Sciatic nerve (tissue), 1 donor: ENCODE data around the gene GNAZ. TPM values are rescaled to one million over a fixed set of nuclear protein-coding genes. Genes with fewer than 3 reads are reported as not detected.

Experiments used
- total RNA-seq: library from RNA; stranded (reverse); fragmentation: NEBNext Ultra II Directional; extraction: Animal tissue kit (Norgen Biotek cat#: 25700); gene quantifications from one replicate; pipeline ENCODE4 v1.2.1, GENCODE V29; 2021
- donor health status: DM: no; HTN: no; CAD: no.

GNAZ gene
- total RNA-seq, 1 donor from 2014 or later: 22.8 TPM

Other genes with a start within 250 kb of the GNAZ start
- gene IGLL5, start 182.7 kb upstream of the GNAZ start, total RNA-seq: 0.62 TPM
- 1.4 TPM for gene RSPH14, start 71.5 kb downstream of the GNAZ start, total RNA-seq
- gene RAB36, start 75.0 kb downstream of the GNAZ start, total RNA-seq: 7.5 TPM
- 101 TPM for gene BCR, start 110.0 kb downstream of the GNAZ start, total RNA-seq